Measurements from ENCODE around the gene JAK2.

JAK2 gene

DNA sequence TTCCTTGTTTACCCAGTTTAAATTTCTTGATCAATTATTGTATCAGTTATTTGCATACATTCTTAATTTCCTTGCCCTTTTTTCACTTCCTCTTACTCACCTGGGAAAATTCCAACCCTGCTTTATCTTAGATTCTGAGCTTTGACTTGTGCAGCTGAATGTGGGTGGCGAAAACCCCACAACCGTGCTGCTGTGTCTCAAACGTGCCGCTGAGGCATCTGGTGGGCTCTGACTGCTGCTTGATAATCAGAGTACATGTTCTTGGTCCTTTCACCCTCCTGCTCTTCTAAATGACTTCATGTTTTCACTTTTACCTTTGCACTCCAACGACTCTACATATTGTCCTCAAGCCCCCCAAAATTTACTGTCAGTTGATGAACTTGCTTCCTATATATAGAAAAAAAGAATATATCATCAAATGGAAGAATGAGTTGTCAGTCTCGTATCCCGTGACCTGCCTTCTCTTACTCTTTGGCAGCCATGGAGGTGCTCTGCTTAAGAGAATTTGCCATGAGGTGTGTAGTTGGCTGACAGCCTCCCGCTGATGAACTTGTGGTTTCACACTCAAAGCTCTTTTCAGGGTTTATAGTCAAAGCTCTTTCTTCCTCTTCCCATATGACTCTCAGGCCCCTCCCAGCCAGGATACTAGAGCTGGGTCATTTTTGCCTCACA, 14.0 kb upstream of the JAK2 start:
- TF ChIP-seq, protein P1, sequence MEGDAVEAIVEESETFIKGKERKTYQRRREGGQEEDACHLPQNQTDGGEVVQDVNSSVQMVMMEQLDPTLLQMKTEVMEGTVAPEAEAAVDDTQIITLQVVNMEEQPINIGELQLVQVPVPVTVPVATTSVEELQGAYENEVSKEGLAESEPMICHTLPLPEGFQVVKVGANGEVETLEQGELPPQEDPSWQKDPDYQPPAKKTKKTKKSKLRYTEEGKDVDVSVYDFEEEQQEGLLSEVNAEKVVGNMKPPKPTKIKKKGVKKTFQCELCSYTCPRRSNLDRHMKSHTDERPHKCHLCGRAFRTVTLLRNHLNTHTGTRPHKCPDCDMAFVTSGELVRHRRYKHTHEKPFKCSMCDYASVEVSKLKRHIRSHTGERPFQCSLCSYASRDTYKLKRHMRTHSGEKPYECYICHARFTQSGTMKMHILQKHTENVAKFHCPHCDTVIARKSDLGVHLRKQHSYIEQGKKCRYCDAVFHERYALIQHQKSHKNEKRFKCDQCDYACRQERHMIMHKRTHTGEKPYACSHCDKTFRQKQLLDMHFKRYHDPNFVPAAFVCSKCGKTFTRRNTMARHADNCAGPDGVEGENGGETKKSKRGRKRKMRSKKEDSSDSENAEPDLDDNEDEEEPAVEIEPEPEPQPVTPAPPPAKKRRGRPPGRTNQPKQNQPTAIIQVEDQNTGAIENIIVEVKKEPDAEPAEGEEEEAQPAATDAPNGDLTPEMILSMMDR (IDR thresholded peaks at IDR 0.05; ENCODE audit: insufficient read depth, low read length), result no peak
- TF ChIP-seq SPI1 (IDR thresholded peaks at IDR 0.05; ENCODE audit: borderline replicate concordance, low read depth) (no peak), GABPA (IDR thresholded peaks at IDR 0.05; ENCODE audit: low read depth) (no peak), POLR2AphosphoS5 (IDR thresholded peaks at IDR 0.05; ENCODE audit: low read depth) (no peak)
- TF ChIP-seq, protein P2, sequence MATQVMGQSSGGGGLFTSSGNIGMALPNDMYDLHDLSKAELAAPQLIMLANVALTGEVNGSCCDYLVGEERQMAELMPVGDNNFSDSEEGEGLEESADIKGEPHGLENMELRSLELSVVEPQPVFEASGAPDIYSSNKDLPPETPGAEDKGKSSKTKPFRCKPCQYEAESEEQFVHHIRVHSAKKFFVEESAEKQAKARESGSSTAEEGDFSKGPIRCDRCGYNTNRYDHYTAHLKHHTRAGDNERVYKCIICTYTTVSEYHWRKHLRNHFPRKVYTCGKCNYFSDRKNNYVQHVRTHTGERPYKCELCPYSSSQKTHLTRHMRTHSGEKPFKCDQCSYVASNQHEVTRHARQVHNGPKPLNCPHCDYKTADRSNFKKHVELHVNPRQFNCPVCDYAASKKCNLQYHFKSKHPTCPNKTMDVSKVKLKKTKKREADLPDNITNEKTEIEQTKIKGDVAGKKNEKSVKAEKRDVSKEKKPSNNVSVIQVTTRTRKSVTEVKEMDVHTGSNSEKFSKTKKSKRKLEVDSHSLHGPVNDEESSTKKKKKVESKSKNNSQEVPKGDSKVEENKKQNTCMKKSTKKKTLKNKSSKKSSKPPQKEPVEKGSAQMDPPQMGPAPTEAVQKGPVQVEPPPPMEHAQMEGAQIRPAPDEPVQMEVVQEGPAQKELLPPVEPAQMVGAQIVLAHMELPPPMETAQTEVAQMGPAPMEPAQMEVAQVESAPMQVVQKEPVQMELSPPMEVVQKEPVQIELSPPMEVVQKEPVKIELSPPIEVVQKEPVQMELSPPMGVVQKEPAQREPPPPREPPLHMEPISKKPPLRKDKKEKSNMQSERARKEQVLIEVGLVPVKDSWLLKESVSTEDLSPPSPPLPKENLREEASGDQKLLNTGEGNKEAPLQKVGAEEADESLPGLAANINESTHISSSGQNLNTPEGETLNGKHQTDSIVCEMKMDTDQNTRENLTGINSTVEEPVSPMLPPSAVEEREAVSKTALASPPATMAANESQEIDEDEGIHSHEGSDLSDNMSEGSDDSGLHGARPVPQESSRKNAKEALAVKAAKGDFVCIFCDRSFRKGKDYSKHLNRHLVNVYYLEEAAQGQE (IDR thresholded peaks at IDR 0.05; ENCODE audit: insufficient replicate concordance, low read depth), result no peak
- Histone ChIP-seq H3K27me3 (ENCODE audit: insufficient read depth, poor library complexity, severe bottlenecking) (no peaks in the 10 kb centered on the region), H3K27ac (replicated peaks) (no peak overlapping the region), H3K4me3 (replicated peaks; ENCODE audit: insufficient read depth, low read length) (no peak overlapping the region)
- DNase-seq (ENCODE audit: low read depth in 1 of 2, low spot score in 1 of 2), result peak in 1 of 2 experiments; percentile 39

DNA sequence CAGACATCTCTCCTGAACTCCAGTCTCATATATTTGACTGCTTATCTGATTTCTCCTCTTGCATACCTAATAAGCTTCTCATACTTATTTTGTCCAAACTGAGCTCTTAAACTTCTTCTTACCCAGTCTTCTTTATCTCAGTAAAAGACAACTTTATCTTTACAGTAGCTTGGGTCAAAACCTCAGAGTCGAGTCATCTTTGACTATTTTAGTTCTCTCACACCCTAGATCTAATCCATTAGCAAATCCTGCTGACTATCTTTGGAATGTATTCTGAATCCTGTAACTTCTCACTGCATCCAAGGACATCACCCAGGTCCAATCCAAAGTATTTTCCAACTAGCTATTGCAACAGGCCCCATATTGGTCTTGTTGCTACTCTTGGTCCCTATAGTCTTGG, 11.8 kb upstream of the JAK2 start:
- DNase-seq (ENCODE audit: low read depth in 1 of 2, low spot score in 1 of 2), result no peak
- TF ChIP-seq SPI1 (IDR thresholded peaks at IDR 0.05; ENCODE audit: borderline replicate concordance, low read depth) (no peak), GABPA (IDR thresholded peaks at IDR 0.05; ENCODE audit: low read depth) (no peak), POLR2AphosphoS5 (IDR thresholded peaks at IDR 0.05; ENCODE audit: low read depth) (no peak)
- TF ChIP-seq, protein P2 (IDR thresholded peaks at IDR 0.05; ENCODE audit: insufficient replicate concordance, low read depth), result no peak
- TF ChIP-seq, protein P1 (IDR thresholded peaks at IDR 0.05; ENCODE audit: insufficient read depth, low read length), result no peak
- Histone ChIP-seq H3K4me3 (replicated peaks; ENCODE audit: insufficient read depth, low read length) (no peak overlapping the region), H3K27ac (replicated peaks) (no peak overlapping the region), H3K27me3 (ENCODE audit: insufficient read depth, poor library complexity, severe bottlenecking) (no peaks in the 10 kb centered on the region)

DNA sequence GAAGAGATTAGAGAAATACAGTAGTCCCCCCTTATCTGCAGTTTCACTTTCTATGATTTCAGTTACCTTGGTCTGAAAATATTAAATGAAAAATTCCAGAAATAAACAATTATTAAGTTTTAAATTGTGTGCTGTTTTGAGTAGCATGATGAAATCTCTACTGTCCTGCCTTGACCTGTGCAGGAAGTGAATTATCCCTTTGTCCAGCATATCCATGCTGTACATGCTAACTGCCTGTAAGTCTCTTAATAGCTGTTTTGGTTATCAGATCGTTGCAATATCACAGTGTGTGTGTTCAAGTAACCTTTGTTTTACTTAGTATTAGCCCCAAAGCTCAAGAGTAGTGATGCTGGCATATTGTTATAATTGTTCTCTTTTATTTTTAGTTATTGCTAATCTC, 11.2 kb upstream of the JAK2 start:
- no peak for DNase-seq (ENCODE audit: low read depth in 1 of 2, low spot score in 1 of 2)

More for the DNA sequence above, 11.2 kb upstream of the JAK2 start:
- Histone ChIP-seq H3K27me3 (ENCODE audit: insufficient read depth, poor library complexity, severe bottlenecking) (no peaks in the 10 kb centered on the region), H3K27ac (replicated peaks) (no peak overlapping the region), H3K4me3 (replicated peaks; ENCODE audit: insufficient read depth, low read length) (no peak overlapping the region)
- TF ChIP-seq, protein P2 (IDR thresholded peaks at IDR 0.05; ENCODE audit: insufficient replicate concordance, low read depth), result no peak
- TF ChIP-seq SPI1 (IDR thresholded peaks at IDR 0.05; ENCODE audit: borderline replicate concordance, low read depth), result no peak
- TF ChIP-seq, protein P1 (IDR thresholded peaks at IDR 0.05; ENCODE audit: insufficient read depth, low read length), result no peak
- no peak for TF ChIP-seq GABPA (IDR thresholded peaks at IDR 0.05; ENCODE audit: low read depth)
- TF ChIP-seq POLR2AphosphoS5 (IDR thresholded peaks at IDR 0.05; ENCODE audit: low read depth), result no peak
